GM21786 (cell line): ENCODE results near the gene PPP1R10.

ENCODE experiments used
- ATAC-seq: cut with Tn5 transposase; IDR thresholded peaks from one replicate; pipeline ENCODE4 v1.9.1; 2021; ENCODE audit not compliant: unreplicated experiment

Gene PPP1R10

GRCh38 chr6:30557683-30557981 is 59.4 kb downstream of the PPP1R10 start:
- no peak for ATAC-seq

GRCh38 chr6:30556906-30557682 is 59.9 kb downstream of the PPP1R10 start, which contains the start of gene PRR3:
Gene PRR3 (plus strand): TSS chr6:30557295. CDS start chr6:30557345, 50 bp downstream.
- ATAC-seq, result peak; percentile 44

DNA sequence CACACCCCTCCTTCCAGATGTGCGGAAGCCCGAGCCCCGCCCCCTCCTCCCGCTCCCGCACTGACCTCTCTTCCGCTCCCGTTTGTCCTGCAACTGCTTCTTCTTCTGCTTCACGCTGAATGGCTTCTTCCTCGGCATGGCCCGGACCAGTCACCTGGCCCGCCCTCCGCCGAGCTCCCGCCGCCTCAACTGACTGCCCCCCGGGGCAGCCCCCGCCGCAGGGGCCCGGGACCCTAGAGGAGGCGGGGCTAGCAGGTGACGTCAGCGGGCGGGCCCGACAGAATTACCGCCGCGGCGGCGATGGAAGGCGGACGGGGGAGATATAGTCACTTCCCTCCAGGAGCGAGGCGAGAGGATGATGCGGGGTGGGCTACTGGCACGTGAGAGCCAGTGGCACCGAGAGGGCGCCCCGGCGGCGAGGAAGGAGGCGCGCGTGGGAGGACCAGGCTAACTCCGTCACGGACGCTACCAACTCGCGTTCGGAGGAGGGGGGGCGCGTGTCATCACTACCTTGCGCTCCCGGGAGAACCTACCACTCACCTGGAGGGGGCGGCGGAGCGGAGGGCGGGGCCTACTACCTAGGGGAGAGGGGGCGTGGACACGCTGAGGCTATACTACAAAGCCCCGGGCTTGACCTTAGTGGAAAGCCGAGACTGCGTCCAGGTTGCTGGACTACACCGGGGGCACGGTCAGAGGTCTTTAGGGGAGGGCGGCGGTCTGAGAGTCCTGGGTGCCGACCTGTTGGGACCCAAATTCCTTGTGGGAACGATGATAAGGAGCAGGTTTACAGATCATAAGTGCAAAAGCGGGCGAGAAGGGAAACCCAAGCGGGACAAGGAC is 60.8 kb downstream of the PPP1R10 start, which contains the start of gene GNL1:
Gene GNL1, minus strand, starts transcription at position 424 of the 840 bp plus-strand sequence. Its CDS starts 286 bp downstream, at position 138.
- ATAC-seq, result peak; percentile 81

- no peak for ATAC-seq
Measured at GRCh38 chr6:30555816-30556065, 61.3 kb downstream of the PPP1R10 start.

DNA sequence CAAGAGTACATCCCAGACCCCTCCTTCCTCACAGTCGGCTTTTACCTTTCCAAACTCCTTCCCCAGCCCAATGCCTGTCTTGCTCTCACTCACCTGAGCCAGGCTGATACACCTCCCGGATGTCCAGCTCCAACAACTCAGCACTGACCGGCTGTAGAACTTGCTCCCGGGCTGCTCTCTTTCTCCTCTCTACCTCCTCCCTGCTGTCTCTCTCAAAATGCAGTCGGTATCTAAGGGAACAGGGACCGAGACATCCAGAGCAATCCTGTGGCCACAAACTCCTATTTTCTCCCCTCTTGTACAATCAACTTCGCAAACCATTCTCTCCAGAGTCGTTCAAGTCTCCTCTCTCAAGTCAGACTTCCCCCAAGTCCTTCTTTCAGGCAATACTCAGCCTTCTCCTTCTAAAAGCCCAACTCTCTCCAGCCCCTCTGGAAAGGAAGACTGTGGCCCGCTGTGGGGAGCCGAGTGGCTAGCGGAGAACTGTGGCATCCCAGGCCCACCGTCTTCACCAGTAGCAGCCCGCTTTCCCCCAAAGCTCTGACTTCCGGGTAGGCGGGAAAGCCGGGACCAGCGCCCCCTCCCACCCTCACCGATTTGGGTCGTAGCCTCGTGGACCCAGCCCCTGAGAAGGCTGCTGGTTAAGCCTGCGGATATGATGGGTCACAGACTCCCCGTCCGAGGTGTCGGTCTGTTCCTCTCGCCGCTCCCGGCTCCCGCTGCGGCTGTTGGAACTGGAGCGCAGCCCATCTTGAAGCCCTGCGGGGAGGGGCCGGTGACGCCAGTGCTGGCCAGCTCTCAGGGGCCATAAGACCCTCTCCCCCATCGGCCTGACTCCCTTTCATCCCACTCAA is 61.9 kb downstream of the PPP1R10 start:
- ATAC-seq, result no peak

GRCh38 chr6:30554404-30554803 is 62.6 kb downstream of the PPP1R10 start:
- no peak for ATAC-seq
